Eye (tissue), 1 donor: ENCODE results near the gene C5orf15.

Experiments
- DNase-seq: peaks from one replicate; pipeline ENCODE4 v3.0.0-alpha.2; 2015

The C5orf15 gene

GRCh38 chr5:133935667-133935940 is 32.8 kb downstream of the C5orf15 start:
- DNase-seq: no peak

GRCh38 chr5:133934822-133935666 is 33.4 kb downstream of the C5orf15 start:
- DNase-seq: no peak

GRCh38 chr5:133934311-133934710 is 34.1 kb downstream of the C5orf15 start:
- DNase-seq: no peak

- no peak for DNase-seq
Observed at GRCh38 chr5:133933670-133934295, 34.6 kb downstream of the C5orf15 start.

GRCh38 chr5:133933169-133933509 is 35.3 kb downstream of the C5orf15 start:
- no peak for DNase-seq

- DNase-seq: no peak
Observed at GRCh38 chr5:133932441-133933168, 35.8 kb downstream of the C5orf15 start.

- no peak for DNase-seq
Observed at GRCh38 chr5:133931546-133931945, 36.9 kb downstream of the C5orf15 start.

- DNase-seq: no peak
Observed at GRCh38 chr5:133930813-133931090, 37.7 kb downstream of the C5orf15 start.

- DNase-seq: no peak
Observed at GRCh38 chr5:133930061-133930812, 38.2 kb downstream of the C5orf15 start.

- no peak for DNase-seq
Observed at GRCh38 chr5:133928587-133929393, 39.6 kb downstream of the C5orf15 start.

GRCh38 chr5:133927300-133928180 is 40.9 kb downstream of the C5orf15 start:
- no peak for DNase-seq

GRCh38 chr5:133926489-133927299 is 41.7 kb downstream of the C5orf15 start:
- no peak for DNase-seq

GRCh38 chr5:133925866-133926488 is 42.4 kb downstream of the C5orf15 start:
- DNase-seq: no peak

- no peak for DNase-seq
Observed at GRCh38 chr5:133925269-133925668, 43.2 kb downstream of the C5orf15 start.

GRCh38 chr5:133924221-133924920 is 44.1 kb downstream of the C5orf15 start:
- DNase-seq: no peak

GRCh38 chr5:133921979-133922378 is 46.4 kb downstream of the C5orf15 start:
- peak; percentile 47 for DNase-seq

- no peak for DNase-seq
Observed at GRCh38 chr5:133921069-133921468, 47.4 kb downstream of the C5orf15 start.

GRCh38 chr5:133919148-133920136 is 49.0 kb downstream of the C5orf15 start:
- no peak for DNase-seq
